Frontal cortex (tissue), 4 donors: ENCODE measurements around the gene BAZ2A. TPM values are rescaled to one million over a fixed set of nuclear protein-coding genes. Genes with fewer than 3 reads are reported as not detected.

Experiments used
- DNase-seq, 2 donors: peaks; one replicate each; pipeline ENCODE4 v3.0.0; 2012; ENCODE audit warnings: low spot score in 2 of 2
- FAIRE-seq: peaks from 2 replicates; lab custom pipeline; 2012; peaks lifted over from hg19 to GRCh38; lab: Jason Lieb, UNC
- small RNA-seq: library from RNA; depleted of rRNA; stranded (forward); fragments of <200 nt; gene quantifications from one replicate; pipeline ENCODE3, GENCODE V24; 2014
- total RNA-seq: library from RNA; depleted of rRNA; stranded (reverse); fragments of >200 nt; gene quantifications from one replicate; pipeline ENCODE4 v1.2.3, GENCODE V29; 2014
- donor health status: control.
- donor health status: control.
- donor health status: control.

BAZ2A gene
- total RNA-seq, 1 donor from 2014 or later: 13.5 TPM

DNA sequence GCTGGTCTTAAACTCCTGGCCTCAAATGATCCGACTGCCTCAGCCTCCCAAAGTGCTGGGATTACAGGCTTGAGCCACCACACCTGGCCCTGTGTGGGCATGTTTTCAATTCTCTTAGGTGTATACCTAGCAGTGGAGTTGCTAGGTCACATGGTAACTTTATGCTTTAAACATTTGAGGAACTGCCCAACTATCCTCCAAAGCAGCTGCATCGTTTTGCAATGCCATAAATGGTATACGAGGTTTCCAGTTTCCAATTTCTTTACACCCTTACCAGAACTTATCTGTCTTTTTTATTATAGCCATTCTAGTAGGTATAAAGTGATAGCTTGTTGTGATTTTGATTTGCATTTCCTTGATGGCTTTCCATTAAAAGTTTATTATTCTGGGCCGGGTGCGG lies 83.4 kb downstream of the BAZ2A start:
- FAIRE-seq: no peak
- no peak for DNase-seq

Small RNA genes within 50 kb of the gene (small RNA-seq; reads per million reads assigned to genes)
- not detected for gene RN7SL809P
- gene RNU6-343P: not detected
- gene SNORD59A: 11,608 reads per million, percentile 100 among the genes with 10 or more reads in this experiment

Other genes with a start within 250 kb of the BAZ2A start
- 2.9 TPM for gene TIMELESS, start 180.9 kb downstream of the BAZ2A start, total RNA-seq
- 0.41 TPM for gene MIP, start 175.7 kb downstream of the BAZ2A start, total RNA-seq
- 1.2 TPM for gene SPRYD4, start 161.7 kb downstream of the BAZ2A start, total RNA-seq
- gene GLS2, start 142.2 kb downstream of the BAZ2A start, total RNA-seq: 4.1 TPM
- 2.4 TPM for gene RBMS2, start 108.5 kb downstream of the BAZ2A start, total RNA-seq
- 464 TPM for gene ATP5F1B, start 15.7 kb upstream of the BAZ2A start, total RNA-seq
- 78.7 TPM for gene PTGES3, start 58.0 kb upstream of the BAZ2A start, total RNA-seq
- gene NACA, start 95.0 kb upstream of the BAZ2A start, total RNA-seq: 969 TPM
- 31.0 TPM for gene PRIM1, start 122.0 kb upstream of the BAZ2A start, total RNA-seq
- 2.4 TPM for gene HSD17B6, start 133.0 kb upstream of the BAZ2A start, total RNA-seq